Measurements from ENCODE around the gene FYCO1. TPM values are rescaled to one million over a fixed set of nuclear protein-coding genes. Genes with fewer than 3 reads are reported as not detected.
A peak's percentile ranks its signal among the peaks of the same experiment; 100 is the strongest.

The FYCO1 gene
- total and polyA plus RNA-seq, 8 donors, result 19.0 to 42.7 (median 20.4) TPM

DNA sequence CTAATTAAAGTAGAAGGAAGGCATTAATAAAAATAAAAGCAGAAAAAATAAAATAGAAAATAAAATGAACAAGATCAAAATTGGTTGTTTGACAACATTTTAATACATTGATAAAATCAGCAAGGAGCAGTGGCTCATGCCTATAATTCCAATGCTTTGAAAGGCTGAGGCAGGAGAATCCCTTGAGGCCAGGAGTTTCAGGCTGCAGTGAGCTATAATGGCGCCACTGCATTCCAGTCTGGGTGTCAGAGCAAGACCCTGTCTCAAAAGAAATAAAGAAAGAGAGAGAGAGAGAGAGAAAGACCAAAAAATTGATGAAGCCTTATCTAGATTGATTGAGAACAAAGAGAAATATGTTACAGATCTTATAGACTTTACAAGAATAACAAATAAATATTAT lies 29.5 kb upstream of the FYCO1 start:
- TF ChIP-seq CTCF (IDR thresholded peaks at IDR 0.05), result no peak
- intact Hi-C loops (cut with DNase I), result no loop called here

DNA sequence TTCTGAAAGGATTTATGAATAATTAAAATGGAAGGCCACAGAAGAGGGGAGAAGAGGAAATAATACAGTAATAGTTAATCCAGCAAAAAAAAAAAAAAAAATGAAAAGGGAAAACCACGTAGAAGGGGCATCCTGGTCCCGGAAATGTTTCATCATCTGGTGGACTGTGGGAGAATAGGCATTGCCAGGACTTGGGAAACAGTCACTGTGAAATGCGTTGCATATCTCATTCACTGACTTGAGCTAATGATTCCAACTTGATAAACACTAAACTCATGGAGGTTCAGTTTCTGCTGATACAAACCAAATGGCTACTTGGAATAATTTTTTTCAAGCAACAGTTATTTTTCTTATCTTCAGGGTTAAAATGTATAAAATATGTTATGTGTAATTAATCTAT lies 28.5 kb upstream of the FYCO1 start:
- no peak for ATAC-seq

More for the DNA sequence above, 29.5 kb upstream of the FYCO1 start:
- H3K27me3 ChIP-seq, result no peaks in the 10 kb centered on the region
- DNase-seq, result no peak
- no peaks in the 10 kb centered on the region for H3K4me1 ChIP-seq
- H3K4me3 ChIP-seq, result no peak overlapping the region
- peaks cover 0 to 17% of the 10 kb centered on the region in 2 donors for H3K9me3 ChIP-seq
- H3K27ac ChIP-seq, result no peak overlapping the region
- H3K36me3 ChIP-seq, result no peaks in the 10 kb centered on the region
- ATAC-seq, result no peak

DNA sequence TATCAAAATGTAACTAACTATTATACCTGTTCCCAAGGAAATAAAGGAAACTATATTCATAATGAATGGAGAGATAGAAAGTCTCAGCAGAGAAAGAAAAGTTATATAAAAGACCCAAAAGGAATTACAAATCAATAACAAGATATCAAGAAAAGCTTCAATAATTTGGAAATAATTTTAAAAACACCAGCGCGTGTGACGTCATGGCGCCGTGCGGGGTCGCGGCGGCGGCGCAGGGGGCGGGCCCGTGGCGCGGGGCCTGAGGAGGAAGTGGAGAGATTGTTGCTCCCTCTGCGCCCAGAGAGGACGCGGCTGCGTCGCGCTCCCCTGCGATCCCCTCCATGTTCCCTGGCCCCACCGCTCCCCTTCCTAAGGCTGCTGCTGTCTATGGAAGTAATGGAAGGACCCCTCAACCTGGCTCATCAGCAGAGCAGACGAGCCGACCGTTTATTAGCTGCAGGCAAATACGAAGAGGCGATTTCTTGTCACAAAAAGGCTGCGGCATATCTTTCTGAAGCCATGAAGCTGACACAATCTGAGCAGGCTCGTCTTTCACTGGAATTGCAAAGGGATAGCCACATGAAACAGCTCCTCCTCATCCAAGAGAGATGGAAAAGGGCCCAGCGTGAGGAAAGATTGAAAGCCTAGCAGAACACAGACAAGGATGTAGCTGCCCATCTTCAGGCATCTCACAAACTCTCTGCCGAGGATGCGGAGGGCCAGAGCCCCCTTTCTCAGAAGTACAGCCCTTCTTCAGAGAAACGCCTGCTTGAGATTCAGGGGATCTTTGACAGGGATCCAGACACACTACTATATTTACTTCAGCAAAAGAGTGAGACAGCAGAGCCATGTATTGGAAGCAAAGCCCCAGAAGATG lies 27.5 kb upstream of the FYCO1 start:
- TF ChIP-seq CTCF (IDR thresholded peaks at IDR 0.05), result no peak
- DNase-seq, result no peak
- H3K4me1 ChIP-seq, result peaks cover 0 to 3% of the 10 kb centered on the region in 2 donors

More for the DNA sequence above, 28.5 kb upstream of the FYCO1 start:
- Histone ChIP-seq H3K27me3 (no peaks in the 10 kb centered on the region), H3K9me3 (peaks cover 0 to 17% of the 10 kb centered on the region in 2 donors), H3K4me1 (no peaks in the 10 kb centered on the region), H3K4me3 (no peak overlapping the region), H3K36me3 (no peaks in the 10 kb centered on the region), H3K27ac (no peak overlapping the region)
- peak in 1 of 4 donors; percentile 12 for DNase-seq
- intact Hi-C loops (cut with DNase I), result no loop called here
- TF ChIP-seq CTCF (IDR thresholded peaks at IDR 0.05), result no peak

DNA sequence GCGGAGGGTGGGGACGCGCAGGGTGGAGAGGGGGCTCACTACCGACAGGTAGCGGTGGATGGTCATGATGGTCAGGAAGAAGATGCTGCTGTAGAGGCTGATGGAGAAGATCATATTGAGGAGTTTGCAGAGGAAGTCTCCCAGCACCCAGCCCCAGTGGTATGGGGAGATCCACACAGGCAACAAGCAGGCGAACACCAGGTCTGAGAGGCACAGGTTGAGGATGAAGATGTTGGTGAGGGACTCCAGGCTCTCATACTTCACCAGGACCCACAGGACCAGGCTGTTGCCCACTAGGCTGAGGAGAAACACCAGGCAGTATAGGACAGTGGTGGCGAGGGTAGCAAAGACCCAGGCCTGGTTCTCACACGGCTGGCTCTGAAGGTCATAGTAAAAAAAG lies 25.9 kb upstream of the FYCO1 start:
- ATAC-seq (no peak), DNase-seq (no peak)
- peaks cover 0 to 13% of the 10 kb centered on the region in 2 donors for H3K4me1 ChIP-seq
- H3K4me3 ChIP-seq, result no peak overlapping the region
- H3K9me3 ChIP-seq, result no peaks in the 10 kb centered on the region
- no peak overlapping the region for H3K27ac ChIP-seq
- H3K27me3 ChIP-seq, result no peaks in the 10 kb centered on the region
- TF ChIP-seq CTCF (IDR thresholded peaks at IDR 0.05), result no peak
- no peaks in the 10 kb centered on the region for H3K36me3 ChIP-seq
- intact Hi-C loops (cut with DNase I), result no loop called here

More for the DNA sequence above, 27.5 kb upstream of the FYCO1 start:
- peaks cover 0 to 12% of the 10 kb centered on the region in 2 donors for H3K9me3 ChIP-seq
- no peaks in the 10 kb centered on the region for H3K27me3 ChIP-seq
- no peaks in the 10 kb centered on the region for H3K36me3 ChIP-seq
- H3K27ac ChIP-seq, result no peak overlapping the region
- H3K4me3 ChIP-seq, result no peak overlapping the region
- intact Hi-C loops (cut with DNase I), result no loop called here
- no peak for ATAC-seq

- no peaks in the 10 kb centered on the region for H3K36me3 ChIP-seq
- H3K27me3 ChIP-seq, result no peaks in the 10 kb centered on the region
- no peak for ATAC-seq
- H3K4me3 ChIP-seq, result no peak overlapping the region
- no peak for TF ChIP-seq CTCF (IDR thresholded peaks at IDR 0.05)
- DNase-seq, result no peak
- H3K9me3 ChIP-seq, result no peaks in the 10 kb centered on the region
- no peak overlapping the region for H3K27ac ChIP-seq
- peaks cover 0 to 13% of the 10 kb centered on the region in 2 donors for H3K4me1 ChIP-seq
- intact Hi-C loops (cut with DNase I), result no loop called here
Measured at GRCh38 chr3:46020766-46021510, 25.3 kb upstream of the FYCO1 start.

Data from left lung (tissue), 10 donors.